WTC11 (cell line): Measurements from ENCODE around the gene DMPK.

Source experiments
- HMGXB4 ChIP-seq: sonication (generic); formaldehyde crosslinking; IDR thresholded peaks from 2 replicates; pipeline ENCODE4 v1.8.1; 2023; ENCODE audit warnings: mild to moderate bottlenecking, moderate library complexity, missing genetic modification reagents
- MAX ChIP-seq: sonication (generic); formaldehyde crosslinking; IDR thresholded peaks from 2 replicates; pipeline ENCODE4 v1.8.0; 2022; ENCODE audit warnings: mild to moderate bottlenecking, missing genetic modification reagents
- NR2C2 ChIP-seq: sonication (generic); formaldehyde crosslinking; IDR thresholded peaks from 2 replicates; pipeline ENCODE4 v1.8.0; 2022; ENCODE audit warnings: mild to moderate bottlenecking, missing genetic modification reagents
- PRDM15 ChIP-seq: sonication (generic); formaldehyde crosslinking; IDR thresholded peaks from 2 replicates; pipeline ENCODE4 v1.8.0; 2022; ENCODE audit warnings: missing genetic modification reagents
- ZBTB21 ChIP-seq: sonication (generic); formaldehyde crosslinking; IDR thresholded peaks from 2 replicates; pipeline ENCODE4 v1.8.1; 2023; ENCODE audit warnings: mild to moderate bottlenecking, missing genetic modification reagents, borderline replicate concordance
- ZNF138 ChIP-seq: sonication (generic); formaldehyde crosslinking; conservative IDR thresholded peaks from 2 replicates; pipeline ENCODE4 v1.8.1; 2022; ENCODE audit warnings: mild to moderate bottlenecking, moderate library complexity, missing genetic modification reagents
- ZNF219 ChIP-seq: sonication (generic); formaldehyde crosslinking; IDR thresholded peaks from 2 replicates; pipeline ENCODE4 v1.8.0; 2023; ENCODE audit warnings: missing genetic modification reagents, mild to moderate bottlenecking, borderline replicate concordance
- ZNF263 ChIP-seq: sonication (generic); formaldehyde crosslinking; IDR thresholded peaks from 2 replicates; pipeline ENCODE4 v1.8.1; 2022; ENCODE audit warnings: low read depth, mild to moderate bottlenecking, moderate library complexity, missing genetic modification reagents
- ZNF425 ChIP-seq: fragments of 250-450 bp; sonication (Bioruptor Pico); conservative IDR thresholded peaks from 2 replicates; pipeline ENCODE4 v1.9.0; 2021; ENCODE audit warnings: mild to moderate bottlenecking
- TF ChIP-seq, protein P1 (sequence below): fragments of 200-600 bp; IDR thresholded peaks from 2 replicates; pipeline ENCODE4 v1.8.0; 2022; ENCODE audit warnings: antibody characterized with exemption

- TF ChIP-seq, protein P1, sequence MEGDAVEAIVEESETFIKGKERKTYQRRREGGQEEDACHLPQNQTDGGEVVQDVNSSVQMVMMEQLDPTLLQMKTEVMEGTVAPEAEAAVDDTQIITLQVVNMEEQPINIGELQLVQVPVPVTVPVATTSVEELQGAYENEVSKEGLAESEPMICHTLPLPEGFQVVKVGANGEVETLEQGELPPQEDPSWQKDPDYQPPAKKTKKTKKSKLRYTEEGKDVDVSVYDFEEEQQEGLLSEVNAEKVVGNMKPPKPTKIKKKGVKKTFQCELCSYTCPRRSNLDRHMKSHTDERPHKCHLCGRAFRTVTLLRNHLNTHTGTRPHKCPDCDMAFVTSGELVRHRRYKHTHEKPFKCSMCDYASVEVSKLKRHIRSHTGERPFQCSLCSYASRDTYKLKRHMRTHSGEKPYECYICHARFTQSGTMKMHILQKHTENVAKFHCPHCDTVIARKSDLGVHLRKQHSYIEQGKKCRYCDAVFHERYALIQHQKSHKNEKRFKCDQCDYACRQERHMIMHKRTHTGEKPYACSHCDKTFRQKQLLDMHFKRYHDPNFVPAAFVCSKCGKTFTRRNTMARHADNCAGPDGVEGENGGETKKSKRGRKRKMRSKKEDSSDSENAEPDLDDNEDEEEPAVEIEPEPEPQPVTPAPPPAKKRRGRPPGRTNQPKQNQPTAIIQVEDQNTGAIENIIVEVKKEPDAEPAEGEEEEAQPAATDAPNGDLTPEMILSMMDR = no peak
- TF ChIP-seq ZNF263 (CRISPR knock-in tag) (no peak), HMGXB4 (CRISPR knock-in tag) (no peak), ZNF425 (no peak), ZNF138 (CRISPR knock-in tag) (no peak), ZBTB21 (CRISPR knock-in tag) (no peak), ZNF219 (no peak), MAX (CRISPR knock-in tag) (no peak), NR2C2 (no peak), PRDM15 (CRISPR knock-in tag) (no peak)
Observed at GRCh38 chr19:45809643-45810159, 27.4 kb upstream of the DMPK start.
